Osteocyte (in vitro differentiated cells): ENCODE results near the gene ECHS1. TPM values are rescaled to one million over a fixed set of nuclear protein-coding genes. Genes with fewer than 3 reads are reported as not detected.

Experiments
- DNase-seq: peaks from one replicate; pipeline ENCODE4 v3.0.0; 2021; ENCODE audit warnings: mixed read lengths; ENCODE audit not compliant: unreplicated experiment; ENCODE audit errors: extremely low spot score
- H3K27ac Mint-ChIP-seq: one replicate; pipeline ENCODE4 v1.8.0; 2021; ENCODE audit warnings: mild to moderate bottlenecking, mixed read lengths; ENCODE audit not compliant: unreplicated experiment
- H3K27me3 Mint-ChIP-seq: one replicate; pipeline ENCODE4 v1.8.0; 2021; ENCODE audit warnings: mixed read lengths; ENCODE audit not compliant: unreplicated experiment
- H3K36me3 Mint-ChIP-seq: one replicate; pipeline ENCODE4 v1.8.0; 2021; ENCODE audit warnings: mixed read lengths; ENCODE audit not compliant: unreplicated experiment
- H3K4me1 Mint-ChIP-seq: one replicate; pipeline ENCODE4 v1.8.0; 2021; ENCODE audit warnings: mixed read lengths; ENCODE audit not compliant: unreplicated experiment
- H3K4me3 Mint-ChIP-seq: one replicate; pipeline ENCODE4 v1.8.0; 2021; ENCODE audit warnings: mild to moderate bottlenecking, moderate library complexity, mixed read lengths; ENCODE audit not compliant: unreplicated experiment
- H3K9me3 Mint-ChIP-seq: one replicate; pipeline ENCODE4 v1.8.0; 2021; ENCODE audit warnings: mixed read lengths; ENCODE audit not compliant: unreplicated experiment
- CTCF ChIP-seq: fragments of 200-600 bp; sonication (generic); IDR thresholded peaks from 2 replicates; pipeline ENCODE4 v1.5.0; 2021; ENCODE audit warnings: antibody characterized with exemption, mild to moderate bottlenecking, moderate library complexity
- total RNA-seq: library from RNA; stranded (reverse); gene quantifications from 2 replicates; pipeline ENCODE4 v1.2.1, GENCODE V29; 2021

The ECHS1 gene
- total RNA-seq, 1 donor from 2014 or later: 65.1 TPM

GRCh38 chr10:133403359-133403758 is 30.2 kb upstream of the ECHS1 start:
- Mint-ChIP-seq H3K27me3 (no peaks in the 10 kb centered on the region), H3K27ac (no peak overlapping the region), H3K9me3 (peaks cover 7% of the 10 kb centered on the region), H3K4me1 (no peaks in the 10 kb centered on the region), H3K4me3 (no peak overlapping the region), H3K36me3 (peaks cover 66% of the 10 kb centered on the region)
- TF ChIP-seq CTCF: no peak
- DNase-seq: peak; percentile 69

- DNase-seq: peak; percentile 77
- Mint-ChIP-seq H3K36me3 (peaks cover 64% of the 10 kb centered on the region), H3K27me3 (no peaks in the 10 kb centered on the region), H3K27ac (no peak overlapping the region), H3K4me3 (no peak overlapping the region), H3K9me3 (no peaks in the 10 kb centered on the region), H3K4me1 (no peaks in the 10 kb centered on the region)
- TF ChIP-seq CTCF: no peak
Observed at GRCh38 chr10:133401981-133402725, 29.0 kb upstream of the ECHS1 start.

- H3K4me3 Mint-ChIP-seq: no peak overlapping the region
- H3K36me3 Mint-ChIP-seq: peaks cover 64% of the 10 kb centered on the region
- no peaks in the 10 kb centered on the region for H3K9me3 Mint-ChIP-seq
- DNase-seq: peak; percentile 80
- H3K27ac Mint-ChIP-seq: no peak overlapping the region
- H3K27me3 Mint-ChIP-seq: no peaks in the 10 kb centered on the region
- TF ChIP-seq CTCF: no peak
- H3K4me1 Mint-ChIP-seq: no peaks in the 10 kb centered on the region
Observed at GRCh38 chr10:133401500-133401899, 28.3 kb upstream of the ECHS1 start.

GRCh38 chr10:133400624-133401424 is 27.7 kb upstream of the ECHS1 start:
- DNase-seq: no peak
- Mint-ChIP-seq H3K4me1 (no peaks in the 10 kb centered on the region), H3K36me3 (peaks cover 58% of the 10 kb centered on the region), H3K27me3 (no peaks in the 10 kb centered on the region), H3K27ac (no peak overlapping the region), H3K4me3 (no peak overlapping the region), H3K9me3 (no peaks in the 10 kb centered on the region)
- no peak for TF ChIP-seq CTCF

GRCh38 chr10:133399123-133399601 is 26.0 kb upstream of the ECHS1 start:
- no peak for TF ChIP-seq CTCF
- H3K4me1 Mint-ChIP-seq: peaks cover 11% of the 10 kb centered on the region
- DNase-seq: no peak
- no peak overlapping the region for H3K4me3 Mint-ChIP-seq
- H3K9me3 Mint-ChIP-seq: no peaks in the 10 kb centered on the region
- H3K27ac Mint-ChIP-seq: no peak overlapping the region
- peaks cover 43% of the 10 kb centered on the region for H3K36me3 Mint-ChIP-seq
- no peaks in the 10 kb centered on the region for H3K27me3 Mint-ChIP-seq
